Mesodermal cell (in vitro differentiated cells): ENCODE data around the gene JARID2.

Experiments used
- H3K27ac ChIP-seq: 2 replicates; pipeline ENCODE4 v1.7.0; 2013; ENCODE audit warnings: mild to moderate bottlenecking, low read depth, low read length, moderate library complexity; ENCODE audit not compliant: severe bottlenecking
- H3K36me3 ChIP-seq: 2 replicates; pipeline ENCODE4 v1.7.1; 2013; ENCODE audit warnings: mild to moderate bottlenecking, low read length, moderate library complexity; ENCODE audit not compliant: control insufficient read depth, insufficient read depth
- H3K4me1 ChIP-seq: one replicate; pipeline ENCODE4 v1.7.1; 2013; ENCODE audit warnings: mild to moderate bottlenecking, low read length; ENCODE audit not compliant: insufficient read depth, control insufficient read depth, poor library complexity, severe bottlenecking
- H3K4me3 ChIP-seq: 2 replicates; pipeline ENCODE4 v1.7.0; 2013; ENCODE audit warnings: low read length, control low read depth, mild to moderate bottlenecking; ENCODE audit not compliant: insufficient read depth, poor library complexity, severe bottlenecking; ENCODE audit errors: extremely low read depth
- H3K9me3 ChIP-seq: 2 replicates; pipeline ENCODE4 v1.7.1; 2013; ENCODE audit warnings: mild to moderate bottlenecking, low read length, moderate library complexity; ENCODE audit not compliant: control insufficient read depth
- WGBS, 2 experiments: methylation state at CpG; one replicate each; pipeline ENCODE4 v1.1.5; 2013; ENCODE audit warnings: missing lambda C conversion rate in 2 of 2; ENCODE audit not compliant: insufficient coverage in 2 of 2; 5-methylcytosine and 5-hydroxymethylcytosine counted together

The JARID2 gene

DNA sequence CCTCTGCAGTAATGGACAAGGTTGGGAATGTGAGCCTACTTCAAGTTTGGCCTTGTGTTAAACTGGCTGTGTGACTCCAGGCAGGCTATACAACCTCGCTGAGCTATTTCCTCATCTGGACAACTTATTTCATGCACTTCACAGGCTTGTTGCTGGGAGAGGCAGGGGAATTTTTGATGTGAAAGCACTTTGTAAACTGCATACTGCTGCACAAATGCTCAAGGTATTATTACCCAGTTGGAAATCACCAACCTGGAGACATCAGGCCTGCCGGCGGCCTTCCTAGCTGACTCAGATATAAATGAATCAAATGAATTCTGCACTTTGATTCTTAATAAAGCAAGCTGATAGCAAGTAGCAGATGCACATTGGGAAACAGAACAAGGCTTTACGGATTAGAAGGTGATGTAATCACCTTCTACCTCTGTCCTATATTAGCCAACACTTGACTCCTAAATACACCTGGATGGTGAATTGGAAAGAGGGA lies 10.1 kb downstream of the JARID2 start:
- Histone ChIP-seq H3K36me3 (peaks cover 4% of the 10 kb centered on the region), H3K4me1 (peaks cover 31% of the 10 kb centered on the region), H3K4me3 (no peak overlapping the region), H3K27ac (no peak overlapping the region), H3K9me3 (no peaks in the 10 kb centered on the region)
- WGBS, 2 experiments = 85% methylated on average over 3 of the region's 4 CpGs; no CpG with 5 or more reads in 1 of the 2 experiments

DNA sequence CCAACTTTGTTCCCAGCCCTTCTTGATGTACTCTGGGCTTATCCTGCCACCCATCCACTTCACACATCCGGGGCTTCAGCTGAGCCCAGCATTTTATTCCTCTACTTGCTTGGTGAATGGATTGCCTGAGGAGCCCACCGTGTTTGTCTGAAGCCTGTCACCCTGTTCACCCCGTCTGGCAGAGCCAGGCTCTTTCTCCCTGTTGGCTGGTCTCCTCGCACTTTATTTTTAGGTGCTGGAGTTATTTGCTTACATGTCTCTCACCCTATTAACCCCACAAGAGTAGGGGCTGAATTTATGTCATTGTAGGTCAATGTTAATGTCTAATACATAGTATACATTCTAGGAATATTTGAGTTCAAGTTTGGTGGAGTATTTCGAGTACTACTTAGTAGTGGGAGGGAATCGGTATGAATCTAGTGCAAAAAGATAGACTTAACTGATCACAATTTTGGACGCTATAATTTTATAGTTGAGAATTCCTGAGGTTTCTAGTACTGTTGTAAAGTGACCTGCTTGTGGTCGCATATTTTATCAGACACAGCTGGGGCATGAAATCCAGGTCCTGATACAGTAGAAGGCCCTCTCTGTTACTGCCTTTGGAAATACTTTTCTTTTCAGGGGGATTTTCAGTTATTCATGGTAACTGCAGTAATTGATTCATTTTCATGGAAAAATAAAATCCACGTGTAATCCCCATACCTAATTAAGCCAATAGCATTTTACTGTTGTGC lies 10.8 kb downstream of the JARID2 start:
- no peaks in the 10 kb centered on the region for H3K9me3 ChIP-seq
- peaks cover 4% of the 10 kb centered on the region for H3K36me3 ChIP-seq
- H3K27ac ChIP-seq = no peak overlapping the region
- 57 to 75% methylated on average over 5 to 6 of the region's 9 CpGs for WGBS, 2 experiments
- peaks cover 31% of the 10 kb centered on the region for H3K4me1 ChIP-seq
- no peak overlapping the region for H3K4me3 ChIP-seq

DNA sequence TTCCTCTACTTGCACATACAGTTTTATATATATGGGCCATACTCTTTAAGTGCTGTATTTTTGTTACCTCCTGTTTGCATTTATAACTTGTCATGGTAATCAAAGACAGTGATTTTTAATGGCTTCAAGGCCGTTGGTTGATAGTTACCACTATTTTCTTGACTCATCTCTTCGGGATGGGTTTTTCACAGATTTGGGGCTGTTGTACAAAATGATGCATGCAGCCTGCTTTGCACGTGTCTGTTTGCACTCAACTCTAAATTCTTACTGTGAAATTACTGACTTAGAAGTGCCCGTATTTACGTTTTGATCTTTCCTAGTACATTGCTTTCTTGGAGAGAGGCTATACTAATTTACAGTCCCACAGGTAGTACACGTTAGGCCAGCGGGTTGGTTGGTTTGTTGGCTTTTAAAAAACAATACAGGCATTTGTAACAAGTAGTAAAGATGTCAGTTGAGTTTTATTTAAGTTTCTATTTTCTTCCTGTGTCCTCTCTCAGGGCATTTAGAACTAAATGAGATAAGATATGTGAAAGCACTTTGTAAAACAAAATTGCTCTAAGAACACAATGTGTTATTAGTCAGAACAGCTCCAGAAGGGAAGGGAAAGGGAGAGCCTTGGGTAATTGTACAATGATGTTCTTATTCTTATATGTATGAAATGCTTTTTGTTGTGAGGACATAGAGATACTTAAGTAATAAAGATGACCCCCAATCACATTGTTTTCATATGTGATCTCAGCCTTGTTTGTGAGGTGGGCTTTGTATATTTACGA lies 11.7 kb downstream of the JARID2 start:
- Histone ChIP-seq H3K27ac (no peak overlapping the region), H3K9me3 (no peaks in the 10 kb centered on the region), H3K4me3 (no peak overlapping the region), H3K36me3 (peaks cover 4% of the 10 kb centered on the region), H3K4me1 (peaks cover 23% of the 10 kb centered on the region)
- 85 to 87% methylated on average over 5 of the region's 8 CpGs for WGBS, 2 experiments

DNA sequence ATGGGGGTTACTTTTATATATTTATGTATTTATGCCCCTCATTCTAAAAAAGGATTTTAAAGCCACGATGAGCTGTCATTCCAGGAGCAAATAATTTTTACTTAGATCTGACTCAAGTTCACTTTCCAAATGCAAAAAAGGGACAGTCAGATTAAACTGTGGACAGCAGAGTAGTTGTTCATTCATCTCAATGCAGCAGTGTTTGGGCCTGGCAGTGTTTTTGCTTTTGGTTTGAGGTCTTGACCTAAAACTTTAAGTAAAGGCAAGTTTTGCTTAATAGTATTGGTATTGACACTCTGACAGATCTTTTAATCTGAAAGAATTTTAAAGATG lies 13.9 kb downstream of the JARID2 start:
- 80% methylated on average over 1 of the region's 1 CpG; no CpG with 5 or more reads in 1 of the 2 experiments for WGBS, 2 experiments
- no peak overlapping the region for H3K27ac ChIP-seq
- no peak overlapping the region for H3K4me3 ChIP-seq
- no peaks in the 10 kb centered on the region for H3K36me3 ChIP-seq
- peaks cover 24% of the 10 kb centered on the region for H3K4me1 ChIP-seq
- no peaks in the 10 kb centered on the region for H3K9me3 ChIP-seq

DNA sequence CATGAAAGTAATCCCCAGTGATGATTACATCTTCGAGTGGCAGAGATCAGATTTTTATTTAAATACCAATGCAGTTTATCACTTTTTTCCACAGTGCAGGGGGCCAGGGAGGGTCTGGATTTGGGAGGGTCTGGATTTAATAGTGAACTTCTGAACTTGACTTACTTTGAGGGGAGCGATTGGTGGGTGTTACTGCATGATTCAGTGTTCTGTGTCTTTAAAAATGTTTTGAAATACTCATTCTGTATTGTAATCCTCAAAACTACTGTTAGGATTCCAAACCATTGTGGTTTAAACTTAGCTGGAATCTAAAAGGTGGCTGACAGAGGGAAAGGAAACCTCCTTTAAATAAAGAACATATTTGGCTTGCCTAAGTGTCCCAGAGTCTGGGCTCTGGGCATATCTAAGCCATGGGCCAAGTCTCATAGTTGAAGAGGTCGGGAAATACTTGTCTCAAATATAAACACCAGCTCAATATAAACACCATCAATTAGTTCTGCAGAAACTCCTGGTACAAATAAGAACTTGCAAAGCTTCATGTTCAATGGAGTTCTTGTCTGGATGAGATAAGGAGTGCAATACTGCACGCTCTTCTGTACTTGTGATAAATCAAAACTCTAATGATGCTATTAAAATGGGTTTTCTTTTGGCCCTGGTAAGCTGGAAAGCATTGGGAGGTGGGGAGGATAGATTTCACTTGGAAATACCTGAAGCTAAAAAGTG lies 14.4 kb downstream of the JARID2 start:
- peaks cover 29% of the 10 kb centered on the region for H3K4me1 ChIP-seq
- 83 to 100% methylated on average over 1 of the region's 4 CpGs for WGBS, 2 experiments
- no peak overlapping the region for H3K4me3 ChIP-seq
- H3K9me3 ChIP-seq = no peaks in the 10 kb centered on the region
- no peaks in the 10 kb centered on the region for H3K36me3 ChIP-seq
- peak overlapping the region; percentile 33 for H3K27ac ChIP-seq

DNA sequence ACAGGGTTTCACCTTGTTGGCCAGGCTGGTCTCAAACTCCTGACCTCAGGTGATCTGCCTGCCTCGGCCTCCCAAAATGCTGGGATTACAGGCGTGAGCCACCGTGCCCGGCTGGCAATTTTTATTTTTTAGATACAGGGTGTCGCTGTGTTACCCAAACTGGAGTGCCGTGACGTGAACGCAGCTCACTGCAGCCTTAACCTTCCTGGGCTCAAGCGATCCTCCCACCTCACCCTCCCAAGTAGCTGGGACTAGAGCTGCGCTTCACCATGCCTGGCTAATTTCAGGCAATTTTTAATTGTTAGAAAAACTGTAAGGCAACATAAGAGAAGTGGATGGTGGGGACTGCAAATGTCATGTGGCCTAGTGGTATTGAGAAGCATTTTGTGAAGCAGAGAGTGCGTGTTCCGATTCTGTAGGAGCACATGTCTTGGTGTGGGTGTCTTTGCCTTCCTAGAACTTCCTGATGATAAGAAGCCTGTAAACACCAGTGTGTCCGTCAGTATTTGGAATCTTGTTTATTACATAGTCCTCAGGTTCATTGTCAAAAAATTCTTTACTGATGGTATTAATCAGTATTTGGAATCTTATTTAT lies 18.0 kb downstream of the JARID2 start:
- H3K9me3 ChIP-seq = no peaks in the 10 kb centered on the region
- 72 to 84% methylated on average over 8 to 10 of the region's 13 CpGs for WGBS, 2 experiments
- H3K27ac ChIP-seq = no peak overlapping the region
- no peak overlapping the region for H3K4me3 ChIP-seq
- H3K4me1 ChIP-seq = peaks cover 55% of the 10 kb centered on the region
- no peaks in the 10 kb centered on the region for H3K36me3 ChIP-seq

DNA sequence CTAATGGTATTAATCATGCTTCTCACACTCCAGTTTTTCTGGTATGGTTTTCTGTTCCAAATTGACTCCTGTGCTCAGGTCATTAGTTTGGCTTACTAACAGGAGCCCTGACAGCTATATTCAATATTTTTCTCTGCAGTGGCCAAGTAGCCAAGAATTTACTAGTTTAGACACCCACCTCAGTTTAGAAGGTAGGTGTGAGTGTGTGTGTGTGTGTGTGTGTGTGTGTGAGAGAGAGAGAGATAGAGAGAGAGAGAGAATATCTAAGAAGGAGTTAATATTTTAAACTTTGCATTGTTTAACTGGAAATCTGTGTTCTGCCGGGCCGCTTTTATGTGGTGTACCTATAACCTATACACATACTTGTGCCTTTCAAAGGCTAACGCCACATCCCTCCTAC lies 18.5 kb downstream of the JARID2 start:
- no peaks in the 10 kb centered on the region for H3K9me3 ChIP-seq
- WGBS, 2 experiments = no CpG with 5 or more reads among the region's 3 CpGs
- H3K4me1 ChIP-seq = peaks cover 58% of the 10 kb centered on the region
- H3K36me3 ChIP-seq = no peaks in the 10 kb centered on the region
- H3K4me3 ChIP-seq = no peak overlapping the region
- peak overlapping the region; percentile 16 for H3K27ac ChIP-seq

DNA sequence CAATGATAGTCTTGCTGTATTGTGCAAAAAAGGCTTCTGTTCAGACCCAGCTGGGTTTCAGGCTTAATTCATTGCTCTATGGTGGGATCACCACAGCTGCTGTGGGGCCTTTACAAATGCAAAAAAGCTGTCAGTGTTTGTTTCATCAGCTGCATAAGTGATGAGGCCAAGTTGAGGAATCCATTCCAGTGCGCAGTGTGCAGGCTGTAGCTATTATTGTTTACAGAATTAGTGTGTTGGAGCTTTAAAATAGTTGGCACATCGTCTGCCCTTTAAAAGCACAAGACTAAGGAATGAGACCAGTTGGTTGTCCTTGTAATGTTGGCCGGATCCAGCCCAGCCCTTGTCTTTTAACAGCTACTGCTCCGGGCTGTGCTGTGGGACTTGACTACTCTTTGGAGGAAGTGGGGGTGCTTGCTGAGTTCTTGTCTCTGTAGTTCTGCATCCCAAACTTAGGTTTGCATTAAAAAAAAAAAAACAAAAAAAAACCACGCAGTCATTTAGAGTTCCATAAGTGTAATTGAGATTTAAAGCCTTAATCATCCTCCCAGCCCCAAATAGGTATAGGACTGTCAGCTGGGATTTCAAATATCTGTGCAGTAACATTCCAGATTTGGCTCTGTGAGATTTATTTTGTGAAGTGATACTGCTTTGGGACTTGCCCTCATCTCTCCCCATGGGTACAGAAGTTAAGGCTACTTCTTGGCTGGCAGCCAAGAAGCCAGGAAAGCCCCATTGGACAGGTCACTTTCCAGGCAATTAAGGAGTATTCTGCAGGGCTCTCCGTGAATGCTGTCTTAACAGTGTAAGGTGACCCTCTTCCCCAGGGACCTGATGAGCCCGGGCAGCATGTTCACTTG lies 19.3 kb downstream of the JARID2 start:
- 26 to 31% methylated on average over 4 of the region's 7 CpGs for WGBS, 2 experiments
- peaks cover 51% of the 10 kb centered on the region for H3K4me1 ChIP-seq
- no peaks in the 10 kb centered on the region for H3K36me3 ChIP-seq
- no peaks in the 10 kb centered on the region for H3K9me3 ChIP-seq
- no peak overlapping the region for H3K4me3 ChIP-seq
- H3K27ac ChIP-seq = peak overlapping the region; percentile 84

DNA sequence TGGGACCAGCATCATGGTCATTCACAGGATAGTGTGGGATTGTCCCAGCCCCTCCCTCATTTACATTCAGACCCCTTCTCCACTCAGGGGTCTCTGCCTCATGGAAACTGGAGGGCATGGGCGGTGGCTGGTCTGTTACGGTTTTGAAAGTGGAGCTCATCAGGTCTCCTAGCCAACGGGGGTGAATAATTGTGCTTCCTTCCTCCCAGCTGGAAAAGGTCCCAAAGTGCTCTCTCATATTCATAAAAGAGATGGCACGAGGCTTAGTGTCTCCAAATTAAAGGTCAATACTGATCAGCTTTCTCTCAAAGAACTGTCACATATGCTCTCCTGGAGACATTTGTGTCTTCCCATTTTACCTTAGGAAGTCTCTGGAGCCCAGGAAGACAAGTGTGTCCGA lies 19.9 kb downstream of the JARID2 start:
- Histone ChIP-seq H3K36me3 (no peaks in the 10 kb centered on the region), H3K9me3 (no peaks in the 10 kb centered on the region), H3K4me3 (no peak overlapping the region), H3K4me1 (peaks cover 46% of the 10 kb centered on the region), H3K27ac (peak overlapping the region; percentile 84)
- WGBS, 2 experiments = 53 to 68% methylated on average over 4 of the region's 5 CpGs
